GM13977 (cell line): ENCODE results near the gene BRCA2.

Source experiments
- DNase-seq: peaks from one replicate; pipeline ENCODE4 v3.0.0; 2012; ENCODE audit warnings: low spot score
- CTCF ChIP-seq: IDR thresholded peaks from 2 replicates; pipeline ENCODE4 v1.5.1; 2012; ENCODE audit warnings: mild to moderate bottlenecking, control low read depth; ENCODE audit not compliant: insufficient read depth; ENCODE audit errors: extremely low read depth, missing control alignments
- in situ Hi-C: fragments of 300-500 bp; cut with MboI; formaldehyde crosslinking; loops from one replicate; pipeline ENCODE4 v1.12.0; 2022; ENCODE audit warnings: low sequenced_read_pairs, low pct_unique_long_range_greater_than_20kb, mixed read lengths, inconsistent platforms; ENCODE audit not compliant: unreplicated experiment

Gene BRCA2

GRCh38 chr13:32315238-32316027 lies at the start of gene BRCA2, which contains the start of gene ZAR1L:
Gene BRCA2, plus strand, starts transcription at chr13:32315508. Its CDS starts 953 bp downstream, at chr13:32316461.
Gene ZAR1L, minus strand, starts transcription at chr13:32315363. Its CDS starts 3,438 bp downstream, at chr13:32311925.
- no peak for TF ChIP-seq CTCF
- peak; percentile 84 for DNase-seq
- in situ Hi-C loops = loop anchor here (10.0 to 25.0 kb wide), 2 partner anchors 291 to 403 kb away; no protein-coding TSS in a partner anchor

- in situ Hi-C loops = no loop called here
- no peak for TF ChIP-seq CTCF
- DNase-seq = no peak
Observed at GRCh38 chr13:32265726-32266125, 49.6 kb upstream of the BRCA2 start.

- DNase-seq = no peak
- in situ Hi-C loops = no loop called here
- no peak for TF ChIP-seq CTCF
Observed at GRCh38 chr13:32266130-32266529, 49.2 kb upstream of the BRCA2 start.

GRCh38 chr13:32267836-32268439 lies 47.4 kb upstream of the BRCA2 start:
- peak; percentile 59 for DNase-seq
- TF ChIP-seq CTCF = peak; percentile 65
- in situ Hi-C loops = no loop called here

- in situ Hi-C loops = no loop called here
- no peak for TF ChIP-seq CTCF
- no peak for DNase-seq
Observed at GRCh38 chr13:32272021-32272683, 43.2 kb upstream of the BRCA2 start.

- DNase-seq = no peak
- in situ Hi-C loops = no loop called here
- TF ChIP-seq CTCF = no peak
Observed at GRCh38 chr13:32277839-32278238, 37.5 kb upstream of the BRCA2 start.
